RKO (cell line): ENCODE results near the gene DCAF12L2.
"Not testable (repeated sequence)": the region's sequence is repeated elsewhere in the genome, so short reads cannot be mapped to it uniquely, and the experiment has no call there.

Experiments used
- DNase-seq: peaks from one replicate; pipeline ENCODE4 v3.0.0-alpha.2; 2016; ENCODE audit warnings: low spot score

DCAF12L2 gene

GRCh38 chrX:126165721-126166461 is at the start of gene DCAF12L2:
TSS of gene DCAF12L2 (minus strand) at chrX:126166289. CDS start at chrX:126165924, 365 bp downstream.
- no peak for DNase-seq

DNA sequence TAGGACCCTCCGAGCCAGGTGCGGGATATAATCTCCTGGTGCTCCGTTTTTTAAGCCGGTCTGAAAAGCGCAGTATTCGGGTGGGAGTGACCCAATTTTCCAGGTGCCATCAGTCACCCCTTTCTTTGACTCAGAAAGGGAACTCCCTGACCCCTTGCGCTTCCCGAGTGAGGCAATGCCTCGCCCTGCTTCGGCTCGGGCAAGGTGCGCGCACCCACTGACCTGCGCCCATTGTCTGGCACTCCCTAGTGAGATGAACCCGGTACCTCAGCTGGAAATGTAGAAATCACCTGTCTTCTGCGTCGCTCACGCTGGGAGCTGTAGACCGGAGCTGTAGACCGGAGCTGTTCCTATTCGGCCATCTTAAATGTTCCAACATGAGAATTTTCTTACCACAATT is 24.8 kb upstream of the DCAF12L2 start:
- DNase-seq, result not testable (repeated sequence)

GRCh38 chrX:126177133-126177840 is 11.2 kb upstream of the DCAF12L2 start:
- no peak for DNase-seq

GRCh38 chrX:126170720-126171119 is 4.6 kb upstream of the DCAF12L2 start:
- DNase-seq, result no peak

DNA sequence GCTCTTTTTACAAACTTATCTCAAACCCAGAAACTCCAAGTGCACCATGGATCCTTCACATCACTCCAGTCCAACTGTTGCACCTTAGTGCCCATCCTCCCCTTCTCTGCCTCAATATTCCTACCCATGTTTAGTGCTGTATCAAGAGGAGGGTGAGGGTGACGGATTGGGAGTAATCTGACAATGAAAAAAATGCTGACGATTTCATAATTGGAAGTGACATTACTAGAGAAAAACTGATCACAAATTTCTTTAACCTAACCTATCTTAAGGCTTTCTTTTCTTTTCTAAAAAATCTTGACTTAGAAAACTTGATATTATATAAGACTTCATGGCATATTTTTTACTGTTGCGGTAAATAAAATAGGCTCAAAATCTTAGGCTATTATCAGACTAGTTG is 1.5 kb upstream of the DCAF12L2 start:
- no peak for DNase-seq

DNA sequence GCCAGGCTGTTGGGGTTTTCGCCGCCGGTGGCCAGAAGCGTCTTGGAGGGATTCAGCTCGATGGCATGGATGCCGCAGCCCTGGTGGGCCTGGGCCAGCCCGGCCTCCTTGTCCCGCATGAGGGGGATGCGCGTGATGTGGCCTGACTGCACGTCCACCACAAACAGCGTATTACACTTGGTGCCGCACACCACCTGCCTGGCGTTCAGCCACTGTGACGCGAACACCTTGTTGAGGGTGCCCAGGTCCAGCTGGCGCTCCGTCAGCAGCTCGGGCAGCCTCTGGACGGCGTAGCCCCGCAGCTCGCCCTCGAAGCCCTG is 728 bp downstream of the DCAF12L2 start:
- DNase-seq, result no peak

- DNase-seq, result no peak
Measured at GRCh38 chrX:126164689-126165400, 1.2 kb downstream of the DCAF12L2 start.

DNA sequence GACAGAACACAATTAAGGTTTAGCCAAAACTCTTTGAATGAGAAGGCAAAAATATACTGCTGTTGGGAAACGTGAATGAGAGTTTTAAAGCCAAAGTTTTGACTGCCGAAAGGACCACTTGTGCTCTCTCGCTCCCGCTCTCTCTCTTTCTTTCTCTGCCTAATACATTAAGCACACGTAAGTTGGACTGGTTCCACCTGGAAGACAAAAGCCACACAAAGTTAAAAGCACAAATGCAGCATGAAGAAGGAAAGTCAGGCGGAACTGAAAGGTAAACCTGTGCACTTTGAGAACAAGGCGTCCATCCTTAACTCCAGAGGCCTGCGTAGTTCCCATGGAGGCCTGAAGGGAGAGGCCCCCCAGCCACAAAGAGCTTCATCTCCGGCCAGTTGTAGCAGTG is 1.9 kb downstream of the DCAF12L2 start:
- DNase-seq, result no peak

DNA sequence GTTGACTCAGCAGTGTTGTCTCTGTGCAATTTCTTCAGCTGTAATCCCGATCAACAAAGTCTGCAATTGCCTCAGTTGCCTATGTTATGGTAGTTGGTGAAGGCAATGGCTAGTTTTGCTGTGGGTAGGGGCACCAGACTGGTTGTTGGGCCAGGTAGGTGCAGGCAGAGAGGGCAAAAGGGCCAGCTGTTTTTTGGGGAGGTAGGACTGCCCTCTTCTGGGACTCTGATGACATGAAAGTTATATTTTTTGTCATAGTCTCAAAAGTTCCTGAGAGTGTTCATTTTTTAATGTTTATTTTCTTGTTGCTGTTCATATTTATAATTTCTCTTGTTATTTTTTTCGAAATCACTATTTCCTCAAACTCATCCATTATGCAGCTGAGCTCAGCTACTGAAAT is 25.1 kb downstream of the DCAF12L2 start:
- DNase-seq, result no peak

DNA sequence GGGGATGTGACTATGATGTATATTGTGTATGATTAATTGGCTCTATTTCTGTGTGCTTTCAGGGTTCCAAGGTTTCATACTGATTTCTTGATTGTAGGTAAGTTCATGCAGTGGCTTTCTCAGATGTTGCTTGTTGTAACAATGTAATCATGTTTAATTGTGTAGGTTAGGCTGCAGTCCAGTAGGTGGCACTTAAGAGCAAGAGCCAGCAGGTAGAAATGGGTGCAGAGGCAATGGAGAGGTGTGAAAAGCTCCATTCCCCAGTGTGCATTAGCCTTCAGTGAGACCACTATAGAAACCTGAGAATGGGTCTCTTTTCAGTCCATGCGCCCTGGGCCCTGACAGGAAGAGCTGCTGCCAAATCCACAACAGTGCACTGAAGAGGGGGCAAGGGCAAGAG is 28.2 kb downstream of the DCAF12L2 start:
- DNase-seq, result no peak

DNA sequence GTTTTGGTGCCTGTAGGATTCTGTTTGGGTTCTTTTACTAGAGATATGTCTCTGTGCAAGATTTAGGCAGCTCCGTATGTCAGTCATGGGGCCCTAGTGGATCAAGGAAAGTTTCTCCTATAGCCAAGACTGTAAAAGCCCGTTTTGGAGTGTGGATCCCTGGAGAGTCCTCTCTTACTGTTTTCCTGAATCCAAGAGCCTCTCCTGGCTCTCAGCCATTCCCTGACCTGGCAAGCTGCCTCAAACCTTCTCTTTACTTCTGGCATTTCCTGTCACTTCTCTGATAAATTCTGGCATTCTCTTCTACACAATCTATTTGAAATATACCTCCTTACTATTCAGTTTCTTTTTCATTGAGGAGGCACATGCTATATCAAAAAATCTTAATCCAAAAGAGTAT is 41.4 kb downstream of the DCAF12L2 start:
- DNase-seq, result no peak
